Measurements from ENCODE around the gene PARP14. TPM values are rescaled to one million over a fixed set of nuclear protein-coding genes. Genes with fewer than 3 reads are reported as not detected.
"Not testable (repeated sequence)": the region's sequence is repeated elsewhere in the genome, so short reads cannot be mapped to it uniquely, and the experiment has no call there.

The PARP14 gene
- total RNA-seq, 2 experiments from 2014 or later: 53.1 to 53.3 TPM

DNA sequence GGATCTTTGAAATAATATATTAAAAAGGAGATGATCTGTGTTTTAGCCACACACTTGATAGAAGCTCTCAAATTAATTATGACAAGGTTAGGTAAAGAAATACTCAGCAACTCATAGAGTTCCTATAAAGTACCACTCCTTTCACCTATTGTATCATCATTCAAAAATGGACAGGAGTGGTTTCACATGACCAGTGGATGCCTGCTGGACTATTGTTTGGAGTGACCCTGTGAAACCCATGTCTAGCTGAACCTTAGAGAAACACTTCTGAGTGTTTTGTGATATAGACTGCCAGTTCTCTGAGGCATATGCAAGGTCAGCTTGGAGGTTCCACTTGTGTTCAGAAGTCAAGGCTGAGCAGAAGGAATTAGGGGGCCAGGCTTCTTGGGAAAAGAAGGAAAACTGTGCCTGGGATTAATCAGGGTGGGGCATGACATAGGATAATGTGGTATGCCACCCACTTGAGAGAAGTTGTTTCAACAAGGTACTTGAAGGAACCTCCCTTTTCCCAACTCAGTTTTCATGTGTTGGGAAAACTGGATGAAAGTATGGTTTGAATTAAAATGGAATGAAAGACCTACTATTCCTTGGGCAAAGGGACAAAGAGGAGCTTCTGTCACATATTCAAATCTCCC, 15.4 kb downstream of the PARP14 start:
- H3K4me1 Mint-ChIP-seq (ENCODE audit: low read depth): peaks cover 10% of the 10 kb centered on the region
- H3K27me3 Mint-ChIP-seq: no peaks in the 10 kb centered on the region
- DNase-seq (no peak), ATAC-seq (no peak)
- POLR2A ChIA-PET: interaction anchor here (0.6 to 1.5 kb wide), 2 partner anchors 12 to 536 kb away, joined by 3 to 4 read pairs; no protein-coding TSS in a partner anchor
- TF ChIP-seq, protein P1, sequence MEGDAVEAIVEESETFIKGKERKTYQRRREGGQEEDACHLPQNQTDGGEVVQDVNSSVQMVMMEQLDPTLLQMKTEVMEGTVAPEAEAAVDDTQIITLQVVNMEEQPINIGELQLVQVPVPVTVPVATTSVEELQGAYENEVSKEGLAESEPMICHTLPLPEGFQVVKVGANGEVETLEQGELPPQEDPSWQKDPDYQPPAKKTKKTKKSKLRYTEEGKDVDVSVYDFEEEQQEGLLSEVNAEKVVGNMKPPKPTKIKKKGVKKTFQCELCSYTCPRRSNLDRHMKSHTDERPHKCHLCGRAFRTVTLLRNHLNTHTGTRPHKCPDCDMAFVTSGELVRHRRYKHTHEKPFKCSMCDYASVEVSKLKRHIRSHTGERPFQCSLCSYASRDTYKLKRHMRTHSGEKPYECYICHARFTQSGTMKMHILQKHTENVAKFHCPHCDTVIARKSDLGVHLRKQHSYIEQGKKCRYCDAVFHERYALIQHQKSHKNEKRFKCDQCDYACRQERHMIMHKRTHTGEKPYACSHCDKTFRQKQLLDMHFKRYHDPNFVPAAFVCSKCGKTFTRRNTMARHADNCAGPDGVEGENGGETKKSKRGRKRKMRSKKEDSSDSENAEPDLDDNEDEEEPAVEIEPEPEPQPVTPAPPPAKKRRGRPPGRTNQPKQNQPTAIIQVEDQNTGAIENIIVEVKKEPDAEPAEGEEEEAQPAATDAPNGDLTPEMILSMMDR (IDR thresholded peaks at IDR 0.05): no peak
- peaks cover 64% of the 10 kb centered on the region for H3K36me3 Mint-ChIP-seq (ENCODE audit: low read depth)
- intact Hi-C loops (cut with micrococcal nuclease): no loop called here
- no peaks in the 10 kb centered on the region for H3K9me3 Mint-ChIP-seq
- CTCF ChIA-PET: interaction anchor here (1.0 to 1.6 kb wide), 4 partner anchors 9 to 17 kb away, joined by 3 to 4 read pairs (median 4); no protein-coding TSS in a partner anchor
- H3K4me3 Mint-ChIP-seq: no peak overlapping the region
- no peak overlapping the region for H3K27ac Mint-ChIP-seq

DNA sequence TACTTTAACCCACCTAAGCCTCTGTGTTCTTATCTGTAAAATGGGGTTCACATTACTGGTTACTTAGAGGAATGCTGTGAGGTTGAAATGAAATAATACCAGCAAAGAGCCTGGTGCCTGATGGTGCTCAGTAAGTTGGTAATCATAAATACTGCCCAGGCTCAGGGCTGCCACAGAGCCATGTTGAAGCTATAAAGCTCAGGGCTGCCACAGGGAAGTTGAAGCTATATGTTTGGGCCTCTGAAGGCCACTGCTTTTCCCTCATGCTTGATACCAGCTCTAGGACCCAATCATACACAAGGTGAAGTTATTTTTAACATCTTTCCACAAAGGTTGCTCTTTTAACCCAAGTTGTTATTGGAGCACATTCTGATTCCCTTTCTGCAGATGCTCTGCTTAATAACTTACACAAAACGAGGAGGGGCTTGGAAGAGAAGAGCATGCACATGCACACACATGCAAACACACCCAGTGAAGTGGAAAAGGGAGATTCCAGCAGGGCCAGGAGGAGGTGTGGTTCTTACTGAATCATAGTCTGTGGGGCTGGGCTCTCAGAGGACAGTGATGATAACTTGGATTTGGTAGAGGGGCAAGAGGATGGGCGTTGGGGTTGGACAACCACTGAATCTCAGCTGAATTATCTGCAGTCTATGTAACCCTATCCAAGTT, 17.4 kb downstream of the PARP14 start:
- CTCF ChIA-PET: interaction anchor here (0.7 kb wide), 1 partner anchor 19 kb away, joined by 3 read pairs; no protein-coding TSS in a partner anchor
- no peak overlapping the region for H3K27ac Mint-ChIP-seq
- intact Hi-C loops (cut with micrococcal nuclease): no loop called here
- no peak overlapping the region for H3K4me3 Mint-ChIP-seq
- peaks cover 12% of the 10 kb centered on the region for H3K4me1 Mint-ChIP-seq (ENCODE audit: low read depth)
- H3K9me3 Mint-ChIP-seq: no peaks in the 10 kb centered on the region
- DNase-seq (no peak), ATAC-seq (no peak)
- no peaks in the 10 kb centered on the region for H3K27me3 Mint-ChIP-seq
- TF ChIP-seq, protein P1 (IDR thresholded peaks at IDR 0.05): no peak
- peaks cover 56% of the 10 kb centered on the region for H3K36me3 Mint-ChIP-seq (ENCODE audit: low read depth)
- POLR2A ChIA-PET: no interaction called here

DNA sequence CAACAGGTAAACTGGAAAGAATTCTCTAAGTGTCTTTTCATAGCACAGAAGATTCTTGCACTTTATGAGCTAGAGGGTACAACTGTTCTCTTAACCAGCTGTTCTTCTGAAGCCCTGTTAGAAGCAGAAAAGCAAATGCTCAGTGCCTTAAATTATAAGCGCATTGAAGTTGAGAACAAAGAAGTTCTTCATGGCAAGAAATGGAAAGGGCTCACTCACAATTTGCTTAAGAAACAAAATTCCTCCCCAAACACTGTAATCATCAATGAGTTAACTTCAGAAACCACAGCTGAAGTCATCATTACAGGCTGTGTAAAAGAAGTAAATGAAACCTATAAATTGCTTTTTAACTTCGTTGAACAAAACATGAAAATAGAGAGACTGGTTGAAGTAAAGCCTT, 19.6 kb downstream of the PARP14 start:
- ChIA-PET CTCF (interaction anchor here (1.1 kb wide), 1 partner anchor 76 kb away, joined by 3 read pairs; no protein-coding TSS in a partner anchor), POLR2A (interaction anchor here (0.8 to 1.4 kb wide), 3 partner anchors 10 to 16 kb away, joined by 3 read pairs; no protein-coding TSS in a partner anchor)
- TF ChIP-seq, protein P1 (IDR thresholded peaks at IDR 0.05): no peak

DNA sequence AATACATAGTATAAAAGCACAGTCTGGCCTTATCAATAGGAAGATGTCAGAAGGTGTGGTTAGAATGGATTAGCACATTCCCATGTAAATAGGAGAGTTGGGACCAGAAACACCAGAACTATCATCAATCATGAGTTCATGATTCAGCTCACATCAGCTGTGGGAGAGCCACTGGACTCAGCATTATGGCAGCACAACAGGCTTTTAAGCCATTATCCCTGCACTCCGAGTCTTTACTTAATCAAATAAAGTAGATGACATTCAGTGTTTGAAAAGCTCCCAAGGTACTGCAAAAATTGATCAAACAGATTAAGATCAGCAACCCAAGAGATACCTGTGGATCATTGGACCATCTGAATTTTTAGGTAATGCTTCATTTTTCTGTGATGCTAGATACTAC, 24.7 kb downstream of the PARP14 start:
- intact Hi-C loops (cut with micrococcal nuclease): no loop called here
- TF ChIP-seq, protein P1 (IDR thresholded peaks at IDR 0.05): no peak
- Mint-ChIP-seq H3K27me3 (no peaks in the 10 kb centered on the region), H3K4me3 (no peak overlapping the region), H3K9me3 (no peaks in the 10 kb centered on the region), H3K4me1 (ENCODE audit: low read depth) (peaks cover 20% of the 10 kb centered on the region), H3K36me3 (ENCODE audit: low read depth) (peaks cover 59% of the 10 kb centered on the region), H3K27ac (no peak overlapping the region)
- POLR2A ChIA-PET: no interaction called here
- CTCF ChIA-PET: interaction anchor here (1.1 kb wide), 1 partner anchor 321 kb away, joined by 3 read pairs; the partner anchor contains the start of gene FAM162A
- ATAC-seq (no peak), DNase-seq (no peak)

More for the DNA sequence above, 19.6 kb downstream of the PARP14 start:
- Mint-ChIP-seq H3K27me3 (no peaks in the 10 kb centered on the region), H3K4me1 (ENCODE audit: low read depth) (peaks cover 10% of the 10 kb centered on the region), H3K36me3 (ENCODE audit: low read depth) (peaks cover 56% of the 10 kb centered on the region), H3K27ac (no peak overlapping the region), H3K9me3 (no peaks in the 10 kb centered on the region), H3K4me3 (no peak overlapping the region)
- intact Hi-C loops (cut with micrococcal nuclease): no loop called here
- DNase-seq (no peak), ATAC-seq (no peak)

DNA sequence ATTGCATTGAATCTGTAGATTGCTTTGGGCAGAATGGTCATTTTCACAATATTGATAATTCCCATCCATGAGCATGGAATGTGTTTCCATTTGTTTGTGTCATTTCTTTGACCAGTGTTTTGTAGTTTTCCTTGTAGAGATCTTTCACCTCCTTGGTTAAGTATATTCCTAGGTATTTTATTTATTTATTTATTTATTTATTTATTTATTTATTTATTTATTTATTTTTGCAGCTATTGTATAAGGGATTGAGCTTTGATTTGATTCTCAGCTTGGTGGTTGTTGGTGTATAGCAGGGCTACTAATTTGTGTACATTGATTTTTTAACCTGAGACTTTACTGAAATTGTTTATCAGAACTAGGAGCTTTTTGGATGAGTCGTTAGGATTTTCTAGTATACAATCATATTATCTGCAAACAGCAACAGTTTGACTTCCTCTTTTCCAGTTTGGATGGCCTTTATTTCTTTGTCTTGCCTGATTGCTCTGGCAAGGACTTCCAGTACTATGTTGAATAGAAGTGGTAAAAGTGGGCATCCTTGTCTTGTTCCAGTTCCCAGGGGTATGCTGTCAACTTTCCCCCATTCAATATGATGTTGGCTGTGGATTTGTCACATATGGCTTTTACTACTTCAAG, 30.1 kb downstream of the PARP14 start:
- Mint-ChIP-seq H3K4me1 (ENCODE audit: low read depth) (peaks cover 30% of the 10 kb centered on the region), H3K36me3 (ENCODE audit: low read depth) (peaks cover 68% of the 10 kb centered on the region)
- ATAC-seq; DNase-seq; H3K27ac Mint-ChIP-seq; intact Hi-C loops (cut with micrococcal nuclease); H3K4me3 Mint-ChIP-seq; H3K9me3 Mint-ChIP-seq; H3K27me3 Mint-ChIP-seq: not testable (repeated sequence)
- POLR2A ChIA-PET: interaction anchor here (1.5 kb wide), 1 partner anchor 10 kb away, joined by 3 read pairs; no protein-coding TSS in a partner anchor
- CTCF ChIA-PET: interaction anchor here (1.5 kb wide), 2 partner anchors 15 to 317 kb away, joined by 3 to 4 read pairs; partner anchors contain the start of gene SEMA5B
